MG63 (cell line): ENCODE data around the gene MAPKBP1. TPM values are rescaled to one million over a fixed set of nuclear protein-coding genes. Genes with fewer than 3 reads are reported as not detected.

Experiments used
- total RNA-seq: library from RNA; depleted of rRNA; stranded (reverse); fragments of >200 nt; shearing (Covaris generic); gene quantifications from 2 replicates; pipeline ENCODE4 v1.2.3, GENCODE V29; 2014; ENCODE audit warnings: low replicate concordance; rRNA removed

Gene MAPKBP1
- total RNA-seq, 1 experiment from 2014 or later, result 2.9 TPM

Other genes with a start within 250 kb of the MAPKBP1 start
- gene RPAP1, start 230.2 kb upstream of the MAPKBP1 start, total RNA-seq, result 6.2 and 7.9 TPM in 2 replicates
- 3.4 and 12.2 TPM in 2 replicates for gene TYRO3, start 215.3 kb upstream of the MAPKBP1 start, total RNA-seq
- gene MGA, start 114.1 kb upstream of the MAPKBP1 start, total RNA-seq, result 10.4 and 12.8 TPM in 2 replicates
- 7.6 TPM in 1 of 2 replicates, not detected in the other for gene JMJD7, start 53.6 kb downstream of the MAPKBP1 start, total RNA-seq
- gene PLA2G4B, start 64.4 kb downstream of the MAPKBP1 start, total RNA-seq, result 0.20 TPM in 1 of 2 replicates, not detected in the other
- gene SPTBN5, start 119.6 kb downstream of the MAPKBP1 start, total RNA-seq, result 2.4 and 3.4 TPM in 2 replicates
- gene EHD4, start 198.1 kb downstream of the MAPKBP1 start, total RNA-seq, result 10.7 and 15.9 TPM in 2 replicates
- not detected in 2 replicates for gene PLA2G4E, start 246.6 kb downstream of the MAPKBP1 start, total RNA-seq